NAMALWA (cell line): ENCODE measurements around the gene EXOSC5.
"Not testable (repeated sequence)": the region's sequence is repeated elsewhere in the genome, so short reads cannot be mapped to it uniquely, and the experiment has no call there.

Experiments
- DNase-seq: peaks from one replicate; pipeline ENCODE4 v3.0.0-alpha.2; 2015; ENCODE audit warnings: low spot score

EXOSC5 gene

DNA sequence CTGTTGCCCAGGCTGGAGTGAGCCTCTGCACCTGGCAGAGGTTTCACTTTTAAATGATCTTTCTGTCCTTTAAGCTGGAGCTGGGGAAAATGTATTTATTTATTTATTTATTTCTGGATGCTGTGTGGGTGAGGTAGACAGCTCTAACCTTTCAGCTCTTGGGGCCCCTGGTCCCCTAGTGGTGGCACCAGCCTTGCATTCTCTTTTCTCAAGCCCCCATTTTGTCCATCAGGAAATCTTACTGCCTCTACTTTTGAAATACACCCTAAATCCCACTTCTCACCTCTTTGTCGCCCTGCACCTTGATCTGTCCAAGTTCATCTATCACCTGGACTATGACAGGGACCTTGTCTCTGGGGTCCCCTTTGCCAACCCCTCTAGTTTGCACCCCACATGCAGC lies 31.1 kb downstream of the EXOSC5 start:
- DNase-seq = peak; percentile 67

DNA sequence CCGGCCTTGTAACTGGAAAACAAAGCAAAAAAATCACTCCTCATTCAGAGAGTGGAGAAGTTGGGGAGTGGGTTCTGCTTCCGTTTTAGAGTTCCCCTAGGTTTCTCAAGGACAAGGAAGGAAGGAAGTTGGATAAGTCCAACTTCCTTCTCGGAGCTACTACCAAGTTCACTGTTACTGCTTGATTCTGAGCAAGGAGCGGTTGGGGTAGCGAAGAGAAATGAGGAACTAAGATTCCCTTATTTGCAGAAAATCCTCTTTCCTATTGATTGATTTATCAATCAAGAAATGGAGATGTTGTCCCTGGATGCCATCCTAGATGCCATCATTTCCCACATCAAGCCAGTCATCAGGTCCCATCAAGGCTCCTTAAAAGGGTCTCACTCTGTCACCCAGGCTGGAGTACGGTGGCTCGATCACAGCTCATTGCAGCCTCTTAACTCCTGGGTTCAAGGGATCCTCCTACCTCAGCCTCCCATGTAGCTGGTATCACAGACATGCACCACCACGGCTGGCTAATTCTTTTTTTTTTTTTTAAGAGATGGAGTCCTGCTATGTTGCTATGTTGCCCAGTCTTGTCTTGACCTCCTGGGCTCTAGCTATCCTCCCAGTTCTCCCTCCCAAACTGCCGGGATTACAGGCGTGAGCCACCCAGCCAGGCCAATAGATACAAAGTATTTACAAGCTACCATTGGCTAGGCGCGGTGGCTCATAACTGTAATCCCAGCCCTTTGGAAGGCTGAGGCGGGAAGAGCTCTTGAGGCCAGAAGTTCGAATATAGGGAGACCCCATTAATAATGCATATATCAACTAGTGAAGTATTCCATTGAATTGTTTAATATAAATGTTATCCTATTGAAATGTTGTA lies 32.4 kb downstream of the EXOSC5 start:
- DNase-seq = no peak

DNA sequence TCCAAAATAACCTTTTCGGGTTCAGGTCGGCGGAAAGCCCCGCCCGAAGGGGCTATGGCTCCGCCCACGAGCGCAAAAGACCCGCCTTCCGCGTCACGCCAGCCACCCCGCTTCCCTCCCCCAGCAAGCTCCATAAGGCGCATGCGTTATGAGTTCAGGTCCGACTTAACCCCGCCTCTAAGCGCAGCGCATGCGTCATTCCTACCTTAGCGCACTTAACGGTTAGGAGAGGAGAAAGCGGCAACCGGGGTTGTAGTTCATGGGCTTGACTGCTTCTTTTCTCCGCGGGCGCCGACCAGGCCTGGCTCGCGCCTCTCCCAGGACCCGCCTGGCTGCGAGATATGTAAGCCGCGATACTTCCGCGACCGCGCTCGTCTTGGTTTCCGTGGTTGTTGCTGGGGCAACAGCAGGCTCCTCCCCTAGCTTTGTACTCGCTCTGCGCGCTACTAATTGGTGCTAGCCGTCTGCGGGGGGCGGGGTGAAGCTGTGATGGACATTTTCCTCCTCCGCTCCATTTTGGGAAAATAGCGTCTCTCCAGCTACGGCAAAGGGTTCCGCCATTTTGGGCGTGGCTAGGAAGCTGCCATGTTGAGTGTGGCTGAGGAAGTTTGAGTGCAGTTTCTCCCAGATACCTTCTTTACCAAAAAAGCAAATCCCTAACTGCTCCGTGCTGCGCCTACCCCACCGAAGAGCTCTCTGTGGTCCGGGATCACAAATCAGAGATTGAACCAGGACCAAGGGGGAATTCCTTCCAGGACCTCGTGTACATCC lies 33.2 kb downstream of the EXOSC5 start, which contains the start of gene B9D2:
TSS of gene B9D2 (minus strand) at position 397 of the 771 bp plus-strand sequence. CDS start 630 bp downstream, outside the sequence.
- DNase-seq = peak; percentile 99

DNA sequence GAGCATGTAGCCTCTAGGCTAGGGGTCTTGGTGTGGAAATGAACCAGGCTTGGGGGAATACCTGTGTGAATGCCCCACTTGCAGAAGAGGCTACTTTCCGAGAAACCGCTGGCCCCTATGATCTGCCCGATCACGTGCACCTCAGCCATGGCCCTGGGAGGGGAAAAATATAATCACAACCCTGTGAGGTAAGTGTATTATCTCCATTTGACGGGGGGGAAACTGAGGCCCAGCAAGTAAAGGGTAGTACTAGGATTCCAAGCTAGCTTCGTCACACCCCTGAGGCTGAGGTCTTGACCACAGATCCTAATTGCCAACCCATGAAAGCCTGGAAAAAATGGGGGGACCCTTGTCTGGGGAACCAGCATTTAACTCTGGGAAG lies 33.8 kb downstream of the EXOSC5 start:
- no peak for DNase-seq

DNA sequence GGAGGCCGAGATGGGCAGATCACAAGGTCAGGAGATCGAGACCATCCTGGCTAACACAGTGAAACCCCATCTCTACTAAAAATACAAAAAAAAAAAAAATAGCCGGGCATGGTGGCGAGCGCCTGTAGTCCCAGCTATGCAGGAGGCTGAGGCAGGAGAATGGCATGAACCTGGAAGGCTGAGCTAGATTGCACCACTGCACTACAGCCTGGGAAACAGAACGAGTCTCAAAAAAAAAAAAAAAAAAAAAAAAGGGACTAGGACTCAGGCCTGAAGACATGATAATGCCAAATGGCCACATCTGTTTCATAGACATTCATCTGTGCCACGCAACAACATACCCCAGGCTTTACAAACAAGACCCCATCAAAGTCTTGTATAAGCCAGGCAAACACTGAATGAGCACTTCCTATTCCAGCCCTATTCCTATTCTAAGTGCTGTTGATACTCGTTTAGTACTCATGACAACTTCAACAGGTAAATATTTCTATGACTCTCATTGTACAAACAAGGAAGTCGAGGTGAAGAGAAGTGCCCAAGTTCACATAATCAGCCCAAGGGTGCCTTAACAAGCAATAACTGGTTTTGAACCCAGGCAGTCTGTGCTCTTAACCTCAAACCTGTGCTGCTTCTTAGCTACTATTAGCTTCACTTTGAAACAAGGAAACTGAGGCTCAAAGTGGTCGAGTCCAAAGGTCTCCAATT lies 34.9 kb downstream of the EXOSC5 start:
- peak; percentile 28 for DNase-seq

DNA sequence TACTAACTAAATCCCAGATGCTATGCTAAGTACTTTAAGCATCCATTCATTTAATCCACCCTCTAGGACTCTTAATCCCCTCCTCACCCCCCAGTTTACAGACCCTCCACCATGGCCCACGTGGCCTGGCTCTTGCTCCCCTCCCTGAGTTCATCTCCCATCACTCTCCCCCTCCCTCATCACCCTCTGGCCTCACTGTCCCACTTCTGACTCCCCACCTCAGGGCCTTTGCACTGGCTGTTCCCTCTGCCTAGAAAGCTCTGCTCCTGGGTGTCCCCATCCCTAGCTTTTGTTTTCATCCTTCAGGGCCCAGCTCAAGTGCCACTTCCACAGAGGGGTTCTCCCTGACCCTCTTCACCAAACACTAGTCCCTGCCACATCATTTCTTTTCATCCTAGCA lies 37.4 kb downstream of the EXOSC5 start:
- no peak for DNase-seq

DNA sequence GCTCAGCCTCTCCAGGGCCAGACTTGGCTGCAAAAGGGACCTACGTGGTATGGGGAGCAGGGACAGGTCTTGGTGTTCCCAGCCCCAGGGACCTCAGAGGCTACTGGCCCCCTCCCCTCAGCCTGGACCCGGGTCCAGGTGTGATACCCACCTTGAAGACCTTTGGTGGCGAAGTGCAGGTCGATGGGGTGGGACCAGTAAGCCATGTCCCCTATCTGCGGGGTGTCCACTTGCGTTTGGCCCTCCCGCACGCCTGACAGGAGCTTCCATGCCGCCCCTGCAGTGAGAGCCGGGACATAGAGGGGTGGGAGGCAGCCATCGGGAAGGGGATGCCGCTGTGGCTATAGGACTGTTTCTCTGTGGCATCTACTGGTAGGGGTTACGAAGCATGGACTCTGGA lies 39.4 kb downstream of the EXOSC5 start:
- no peak for DNase-seq

DNA sequence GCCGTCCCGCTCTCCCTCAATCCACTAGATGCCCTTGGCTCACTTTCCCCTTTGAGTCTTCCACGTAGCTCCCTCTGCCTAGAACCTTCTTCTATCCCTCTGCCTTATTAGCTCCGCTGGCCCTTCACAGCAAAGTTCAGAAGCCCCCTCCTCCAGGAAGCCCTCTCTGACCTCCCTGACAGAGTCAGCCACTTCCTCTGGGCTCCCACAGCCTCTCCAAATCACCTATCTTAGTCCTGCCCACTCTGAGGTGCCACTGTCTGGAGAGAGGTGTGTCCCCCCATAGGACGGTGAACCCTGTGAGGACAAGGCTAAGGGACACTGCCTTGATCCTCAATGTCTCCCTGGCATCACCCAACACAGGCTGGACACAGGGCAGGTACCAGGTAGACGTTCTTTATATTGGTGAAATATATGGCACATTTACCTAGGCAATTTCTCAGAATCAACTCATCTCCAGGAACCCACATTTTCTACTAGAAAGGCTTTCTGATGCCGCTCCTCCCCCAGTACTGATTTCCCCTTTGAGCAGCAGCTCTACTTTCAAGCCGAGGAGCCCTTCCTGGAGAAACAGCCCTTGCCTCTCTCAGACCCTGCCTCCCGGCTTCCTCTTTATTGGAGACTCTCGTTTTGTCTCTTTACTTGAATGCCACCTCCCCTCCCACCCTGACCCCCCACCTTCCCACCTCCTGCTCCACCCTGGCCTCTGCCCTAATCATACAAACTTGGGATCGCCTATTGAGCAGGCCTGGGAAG lies 40.0 kb downstream of the EXOSC5 start:
- no peak for DNase-seq

DNA sequence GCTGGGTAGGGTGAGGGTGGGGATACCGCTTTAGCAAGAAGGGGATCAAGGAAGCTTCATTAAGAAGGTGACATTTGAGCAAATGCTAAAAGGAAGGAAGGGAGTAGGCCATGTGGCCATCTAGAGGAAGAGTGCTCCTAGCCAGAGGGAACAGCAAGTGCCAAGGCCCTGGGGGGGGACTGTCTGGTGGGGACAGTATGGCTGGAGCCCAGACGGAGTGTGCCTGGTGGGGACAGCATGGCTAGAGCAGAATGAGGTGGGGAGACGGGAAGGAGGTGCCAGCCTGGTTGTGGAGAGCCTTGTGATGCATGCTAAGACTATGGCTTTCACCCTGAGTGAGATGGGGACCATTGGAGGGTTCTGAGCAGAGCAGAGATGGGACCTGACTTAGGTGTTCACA lies 41.4 kb downstream of the EXOSC5 start:
- no peak for DNase-seq

DNA sequence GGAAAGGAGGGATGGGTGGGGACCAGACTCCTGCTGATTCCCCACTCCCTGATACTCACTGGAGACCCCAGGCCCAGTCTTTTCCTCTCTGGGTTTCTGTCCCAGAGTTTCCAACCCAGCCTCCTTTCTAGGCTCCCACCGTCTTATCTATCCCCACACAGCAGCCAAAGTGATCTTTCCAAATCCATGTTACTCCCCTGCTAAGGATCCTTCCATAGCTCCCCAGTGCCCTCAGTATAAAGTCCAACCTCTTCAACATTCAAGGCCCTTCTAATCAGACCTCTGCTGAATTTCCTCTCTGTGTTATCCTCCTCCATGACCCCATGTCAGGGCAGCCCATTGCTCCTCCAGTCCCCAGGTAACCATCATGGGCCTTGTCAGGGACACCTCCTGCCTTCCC lies 42.1 kb downstream of the EXOSC5 start:
- no peak for DNase-seq

DNA sequence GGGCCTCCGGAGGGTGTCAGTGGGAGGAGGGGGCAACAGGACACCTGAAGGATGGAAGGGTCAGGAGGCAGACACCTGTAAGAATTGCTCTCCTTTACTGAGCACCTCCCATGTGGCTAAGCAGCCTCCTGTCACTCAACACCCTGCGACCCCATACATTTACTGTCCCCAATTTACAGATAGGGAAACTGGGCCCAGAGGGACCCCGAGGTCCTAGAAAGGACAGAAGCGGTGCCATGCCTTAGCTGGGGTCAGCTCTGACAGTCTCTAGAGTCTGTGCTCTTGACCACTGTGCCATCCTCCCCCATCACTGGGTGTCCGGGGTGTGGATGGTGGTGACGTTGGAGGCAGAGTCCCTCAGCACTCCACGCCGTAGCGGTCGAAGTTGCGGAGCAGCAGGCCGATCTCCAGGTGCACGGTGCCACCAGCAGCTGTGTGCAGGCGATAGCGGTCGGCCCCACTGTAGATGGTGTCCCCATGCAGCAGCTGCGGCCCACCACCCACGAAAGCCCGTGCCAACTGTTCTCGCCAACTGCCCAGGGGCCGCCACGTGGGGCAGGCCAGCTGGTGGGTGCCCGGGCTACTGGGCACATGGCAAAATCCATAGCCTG lies 42.7 kb downstream of the EXOSC5 start:
- DNase-seq = no peak

DNA sequence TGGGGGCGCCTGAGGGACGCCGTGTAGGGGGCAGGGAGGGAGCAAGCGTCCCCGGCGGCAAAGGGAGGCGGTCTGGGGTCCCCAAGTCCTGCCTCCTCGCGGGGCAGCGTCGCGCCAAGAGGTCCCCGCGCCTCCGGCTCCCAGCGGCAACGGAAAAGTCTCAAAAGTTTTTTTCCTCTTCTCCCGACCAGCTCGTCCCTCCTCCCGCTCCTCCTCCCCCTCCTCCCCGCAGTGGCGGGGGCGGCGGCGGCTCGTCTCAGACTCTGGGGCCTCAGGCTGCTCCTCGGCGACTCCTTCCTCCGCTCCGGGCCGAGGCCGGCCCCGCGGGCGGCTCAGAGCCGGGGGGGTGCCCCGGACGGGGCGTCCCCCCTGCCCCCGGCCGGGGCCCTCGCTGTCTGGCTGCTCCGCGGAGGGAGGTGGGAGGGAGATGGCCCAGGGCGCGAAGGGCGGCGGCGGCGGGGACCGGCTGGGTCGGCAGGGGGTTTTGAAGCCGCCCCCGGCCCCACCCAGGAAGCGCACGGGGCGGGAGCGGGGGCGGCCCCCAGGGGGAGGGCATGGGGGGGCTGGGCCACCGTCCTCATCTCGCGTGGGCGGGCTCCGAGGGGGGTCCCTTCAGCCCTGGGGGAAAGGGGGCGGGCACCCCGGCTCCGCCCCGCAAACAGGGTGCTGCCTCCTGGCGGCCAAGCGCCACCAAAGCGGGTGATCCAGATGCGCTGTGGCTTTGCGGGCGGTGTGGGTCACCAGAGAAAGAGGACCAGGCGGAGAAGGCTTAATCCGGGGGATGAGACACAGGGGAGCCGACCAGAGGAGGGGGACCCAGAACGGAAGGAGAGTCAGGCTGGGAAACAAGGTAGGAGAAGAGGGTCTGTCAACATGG lies 43.5 kb downstream of the EXOSC5 start, which contains the start of gene TGFB1:
TSS of gene TGFB1 (minus strand) at position 457 of the 877 bp plus-strand sequence. CDS start 878 bp downstream, outside the sequence.
- peak; percentile 93 for DNase-seq

DNA sequence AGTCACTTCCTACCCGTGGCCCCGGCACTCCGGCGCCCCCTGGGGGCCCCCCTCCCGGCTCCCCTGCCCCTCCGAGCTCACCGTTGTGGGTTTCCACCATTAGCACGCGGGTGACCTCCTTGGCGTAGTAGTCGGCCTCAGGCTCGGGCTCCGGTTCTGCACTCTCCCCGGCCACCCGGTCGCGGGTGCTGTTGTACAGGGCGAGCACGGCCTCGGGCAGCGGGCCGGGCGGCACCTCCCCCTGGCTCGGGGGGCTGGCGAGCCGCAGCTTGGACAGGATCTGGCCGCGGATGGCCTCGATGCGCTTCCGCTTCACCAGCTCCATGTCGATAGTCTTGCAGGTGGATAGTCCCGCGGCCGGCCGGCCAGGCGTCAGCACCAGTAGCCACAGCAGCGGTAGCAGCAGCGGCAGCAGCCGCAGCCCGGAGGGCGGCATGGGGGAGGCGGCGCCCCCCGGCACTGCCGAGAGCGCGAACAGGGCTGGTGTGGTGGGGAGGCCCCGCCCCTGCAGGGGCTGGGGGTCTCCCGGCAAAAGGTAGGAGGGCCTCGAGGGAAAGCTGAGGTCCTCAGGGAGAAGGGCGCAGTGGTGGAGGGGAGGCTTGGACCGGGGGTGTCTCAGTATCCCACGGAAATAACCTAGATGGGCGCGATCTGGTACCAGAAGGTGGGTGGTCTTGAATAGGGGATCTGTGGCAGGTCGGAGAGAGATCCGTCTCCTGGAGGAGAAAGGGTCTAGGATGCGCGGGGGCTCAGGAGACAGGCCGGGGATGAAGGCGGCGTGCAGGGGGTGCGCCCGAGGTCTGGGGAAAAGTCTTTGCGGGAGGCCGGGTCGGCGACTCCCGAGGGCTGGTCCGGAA lies 44.3 kb downstream of the EXOSC5 start:
- peak; percentile 86 for DNase-seq

DNA sequence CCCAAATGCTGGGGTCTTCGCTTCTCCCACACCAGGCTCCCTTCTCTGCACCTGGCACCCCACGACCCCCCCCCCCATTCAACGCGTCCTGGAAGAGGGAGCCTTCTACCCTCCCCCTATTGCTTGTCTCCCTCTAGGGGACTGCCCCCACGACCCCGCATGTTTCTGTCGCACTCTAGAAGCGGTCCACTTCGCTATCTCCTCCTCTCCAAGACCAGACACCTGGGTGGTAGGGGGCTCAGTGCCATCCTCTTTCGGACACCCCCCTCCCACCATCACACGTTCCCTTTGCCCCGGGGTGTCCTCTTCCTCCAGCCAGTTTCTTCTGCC lies 44.9 kb downstream of the EXOSC5 start:
- no peak for DNase-seq

DNA sequence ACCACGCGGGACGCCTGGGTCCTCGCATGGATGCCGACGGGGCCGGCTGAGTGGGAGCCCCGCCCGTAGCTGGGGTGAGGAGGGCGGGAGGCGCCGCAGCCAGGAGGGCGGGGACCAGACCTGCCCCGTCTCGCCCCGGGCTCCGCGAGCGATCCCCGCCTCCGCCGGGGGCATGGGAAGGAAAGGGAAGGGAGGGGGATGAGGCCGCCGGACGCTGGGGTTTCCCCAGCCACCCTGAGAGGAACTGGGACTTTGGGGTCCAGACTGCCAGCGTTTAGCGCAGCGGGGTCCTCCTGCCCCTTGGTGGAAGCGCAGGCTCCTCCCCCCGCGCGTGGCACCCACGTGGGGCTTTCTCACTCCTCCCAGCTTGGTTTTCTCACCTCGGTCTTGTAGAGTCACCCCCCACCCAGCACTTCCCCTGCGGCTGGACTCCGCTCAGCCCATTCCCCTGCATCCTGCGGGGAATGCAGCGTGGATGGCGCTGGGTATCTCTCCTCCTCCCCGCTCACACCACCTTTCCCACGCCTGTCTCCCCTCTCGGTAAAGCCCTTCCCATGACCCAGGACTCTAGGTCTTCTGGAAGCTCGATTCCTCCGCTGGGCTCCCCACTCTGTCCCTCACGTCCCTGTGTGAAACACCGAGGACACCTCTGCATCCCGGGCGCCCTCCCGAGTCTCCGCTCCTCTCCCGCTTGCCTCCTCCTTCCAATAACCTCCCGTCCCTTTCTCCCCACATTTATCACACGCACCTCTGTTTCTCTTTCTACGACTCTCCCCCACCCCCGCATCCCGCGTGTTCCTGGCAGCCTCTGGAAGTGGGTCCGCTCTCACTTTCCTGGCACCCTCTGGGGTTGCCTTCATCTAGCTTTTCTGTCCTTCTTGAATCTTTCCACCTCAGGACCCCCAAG lies 45.6 kb downstream of the EXOSC5 start:
- peak; percentile 75 for DNase-seq

DNA sequence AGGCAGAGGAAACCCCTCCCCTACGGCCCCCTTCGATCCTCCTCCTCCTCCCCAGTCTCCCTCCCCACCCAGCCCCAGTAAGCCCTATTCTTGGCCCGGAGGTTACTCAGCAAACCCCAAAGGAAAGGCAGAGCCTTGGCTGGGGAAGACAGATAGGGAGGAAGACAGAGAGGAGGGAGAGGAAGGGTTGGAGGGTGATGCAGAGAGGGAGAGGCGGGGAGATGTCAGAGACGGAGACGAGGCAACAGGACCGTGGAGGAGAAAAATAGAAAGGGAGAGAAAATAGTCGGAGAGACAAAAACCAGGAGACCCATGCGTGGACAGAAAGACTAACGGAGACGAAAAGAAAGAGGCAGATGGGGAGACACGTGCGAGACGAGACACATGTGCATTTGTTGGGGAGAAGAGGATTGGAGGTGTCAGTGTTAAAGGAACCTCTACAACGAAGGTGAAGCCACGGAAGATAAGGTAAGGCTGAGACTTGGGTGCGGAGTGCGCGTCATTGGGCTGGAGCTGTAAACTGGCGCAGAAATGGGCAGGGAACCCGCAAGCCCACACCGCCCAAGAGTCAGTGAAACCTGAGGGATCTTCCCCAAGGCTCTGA lies 46.3 kb downstream of the EXOSC5 start:
- DNase-seq = no peak

DNA sequence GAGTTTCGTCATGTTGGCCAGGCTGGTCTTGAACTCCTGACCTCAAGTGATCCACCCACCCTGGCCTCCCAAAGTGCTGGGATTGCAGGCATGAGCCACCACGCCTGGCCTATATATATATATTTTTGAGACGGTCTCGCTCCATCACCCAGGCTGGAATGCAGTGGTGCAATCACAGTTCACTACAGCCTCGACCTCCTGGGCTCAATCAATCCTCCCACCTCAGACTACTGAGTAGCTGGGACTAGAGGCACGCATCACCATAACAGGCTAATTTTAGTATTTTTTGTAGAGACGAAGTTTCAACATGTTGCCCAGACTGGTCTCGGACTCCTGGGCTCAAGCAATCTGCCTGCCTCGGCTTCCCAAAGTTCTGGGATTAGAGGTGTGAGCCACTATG lies 50.2 kb downstream of the EXOSC5 start:
- not testable (repeated sequence) for DNase-seq

DNA sequence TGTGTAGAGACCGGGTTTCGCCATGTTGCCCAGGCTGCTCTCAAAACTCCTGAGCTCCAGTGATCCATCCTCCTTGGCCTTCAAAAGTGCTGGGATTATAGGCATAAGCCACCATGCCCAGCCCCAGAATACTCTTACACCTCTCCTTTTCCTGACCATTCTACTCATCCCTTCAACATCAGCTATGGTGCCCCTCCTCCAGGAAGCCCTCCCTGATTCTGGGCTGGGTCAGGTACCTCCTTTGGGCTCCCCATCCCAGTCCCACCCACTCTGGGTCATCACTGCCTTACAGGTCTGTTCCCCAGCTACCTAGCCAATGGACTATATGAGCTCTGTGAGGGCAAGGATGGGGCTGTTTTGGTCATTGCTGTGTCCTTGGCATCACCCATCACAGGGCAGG lies 53.0 kb downstream of the EXOSC5 start:
- DNase-seq = no peak
